A673 (cell line): ENCODE data around the gene JPH2.

Source experiments
- EZH2 ChIP-seq: fragments of 200-600 bp; sonication (generic); IDR thresholded peaks from 2 replicates; pipeline ENCODE4 v1.6.1; 2017; ENCODE audit warnings: borderline replicate concordance, low read depth, mild to moderate bottlenecking, mixed read lengths, antibody characterized with exemption, low read length; ENCODE audit not compliant: poor library complexity, severe bottlenecking
- TF ChIP-seq, protein P1 (sequence below): fragments of 300-800, 200-600 bp; sonication (generic); conservative IDR thresholded peaks from 2 replicates; pipeline ENCODE4 v1.5.1; 2017; ENCODE audit warnings: low read depth, mild to moderate bottlenecking, antibody characterized with exemption, low read length, moderate library complexity, mixed read lengths

GRCh38 chr20:44187772-44188709 is 1.1 kb upstream of the JPH2 start:
- TF ChIP-seq, protein P1, sequence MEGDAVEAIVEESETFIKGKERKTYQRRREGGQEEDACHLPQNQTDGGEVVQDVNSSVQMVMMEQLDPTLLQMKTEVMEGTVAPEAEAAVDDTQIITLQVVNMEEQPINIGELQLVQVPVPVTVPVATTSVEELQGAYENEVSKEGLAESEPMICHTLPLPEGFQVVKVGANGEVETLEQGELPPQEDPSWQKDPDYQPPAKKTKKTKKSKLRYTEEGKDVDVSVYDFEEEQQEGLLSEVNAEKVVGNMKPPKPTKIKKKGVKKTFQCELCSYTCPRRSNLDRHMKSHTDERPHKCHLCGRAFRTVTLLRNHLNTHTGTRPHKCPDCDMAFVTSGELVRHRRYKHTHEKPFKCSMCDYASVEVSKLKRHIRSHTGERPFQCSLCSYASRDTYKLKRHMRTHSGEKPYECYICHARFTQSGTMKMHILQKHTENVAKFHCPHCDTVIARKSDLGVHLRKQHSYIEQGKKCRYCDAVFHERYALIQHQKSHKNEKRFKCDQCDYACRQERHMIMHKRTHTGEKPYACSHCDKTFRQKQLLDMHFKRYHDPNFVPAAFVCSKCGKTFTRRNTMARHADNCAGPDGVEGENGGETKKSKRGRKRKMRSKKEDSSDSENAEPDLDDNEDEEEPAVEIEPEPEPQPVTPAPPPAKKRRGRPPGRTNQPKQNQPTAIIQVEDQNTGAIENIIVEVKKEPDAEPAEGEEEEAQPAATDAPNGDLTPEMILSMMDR: no peak
- no peak for TF ChIP-seq EZH2
